Omental fat pad (tissue), 4 donors: ENCODE measurements around the gene KLHL30. TPM values are rescaled to one million over a fixed set of nuclear protein-coding genes. Genes with fewer than 3 reads are reported as not detected.
A peak's percentile ranks its signal among the peaks of the same experiment; 100 is the strongest.

Experiments
- ATAC-seq: fragments of 150-250 bp; one replicate; pipeline ENCODE4 v1.9.1; 2016; ENCODE audit warnings: mild to moderate bottlenecking, moderate library complexity; ENCODE audit not compliant: low FRiP score
- DNase-seq: peaks from one replicate; pipeline ENCODE4 v3.0.0-alpha.2; 2019; ENCODE audit warnings: low spot score
- CTCF ChIP-seq, 3 donors: fragments of 450-650 bp; IDR thresholded peaks; one replicate each; pipeline ENCODE4 v1.5.1; 2016 to 2017; ENCODE audit warnings: antibody characterized with exemption in 3 of 3, mild to moderate bottlenecking in 3 of 3, moderate library complexity in 2 of 3
- total RNA-seq, 4 donors: library from RNA; depleted of rRNA; stranded (reverse); fragments of >200 nt; gene quantifications; one replicate each; pipeline ENCODE4 v1.1.0, GENCODE V29; 2016

KLHL30 gene
- total RNA-seq, 4 donors from 2014 or later: 0.28 to 1.6 (median 0.57) TPM

GRCh38 chr2:238127165-238128060 is 11.1 kb upstream of the KLHL30 start:
- ATAC-seq (peak; percentile 49), DNase-seq (no peak)
- no peak for TF ChIP-seq CTCF (IDR thresholded peaks at IDR 0.05)

GRCh38 chr2:238128061-238128440 is 10.4 kb upstream of the KLHL30 start:
- no peak for DNase-seq
- no peak for ATAC-seq
- no peak for TF ChIP-seq CTCF (IDR thresholded peaks at IDR 0.05)

GRCh38 chr2:238128534-238129001 is 9.9 kb upstream of the KLHL30 start:
- ATAC-seq (no peak), DNase-seq (no peak)
- no peak for TF ChIP-seq CTCF (IDR thresholded peaks at IDR 0.05)

GRCh38 chr2:238129166-238130010 is 9.1 kb upstream of the KLHL30 start:
- TF ChIP-seq CTCF (IDR thresholded peaks at IDR 0.05): no peak
- DNase-seq (no peak), ATAC-seq (no peak)

GRCh38 chr2:238130111-238130695 is 8.3 kb upstream of the KLHL30 start:
- no peak for TF ChIP-seq CTCF (IDR thresholded peaks at IDR 0.05)
- ATAC-seq (no peak), DNase-seq (no peak)

- ATAC-seq (no peak), DNase-seq (no peak)
- TF ChIP-seq CTCF (IDR thresholded peaks at IDR 0.05): no peak
Observed at GRCh38 chr2:238130696-238131628, 7.5 kb upstream of the KLHL30 start.
